Measurements from ENCODE around the gene ERCC3.
"Not testable (repeated sequence)": the region's sequence is repeated elsewhere in the genome, so short reads cannot be mapped to it uniquely, and the experiment has no call there.

ERCC3 gene

GRCh38 chr2:127278959-127279358 is 15.0 kb downstream of the ERCC3 start:
- DNase-seq (ENCODE audit: low read depth), result no peak

GRCh38 chr2:127277028-127277427 is 16.9 kb downstream of the ERCC3 start:
- no peak for DNase-seq (ENCODE audit: low read depth)

- no peak for DNase-seq (ENCODE audit: low read depth)
Measured at GRCh38 chr2:127275789-127276188, 18.2 kb downstream of the ERCC3 start.

GRCh38 chr2:127275356-127275755 is 18.6 kb downstream of the ERCC3 start:
- DNase-seq (ENCODE audit: low read depth), result no peak

- no peak for DNase-seq (ENCODE audit: low read depth)
Measured at GRCh38 chr2:127270663-127271062, 23.3 kb downstream of the ERCC3 start.

GRCh38 chr2:127261804-127262406 is 32.0 kb downstream of the ERCC3 start:
- no peak for DNase-seq (ENCODE audit: low read depth)

- no peak for DNase-seq (ENCODE audit: low read depth)
Measured at GRCh38 chr2:127259355-127259754, 34.6 kb downstream of the ERCC3 start.

GRCh38 chr2:127256866-127257265 is 37.1 kb downstream of the ERCC3 start:
- DNase-seq (ENCODE audit: low read depth), result no peak

- no peak for DNase-seq (ENCODE audit: low read depth)
Measured at GRCh38 chr2:127256381-127256780, 37.6 kb downstream of the ERCC3 start.

- DNase-seq (ENCODE audit: low read depth), result no peak
Measured at GRCh38 chr2:127255721-127256120, 38.2 kb downstream of the ERCC3 start.

GRCh38 chr2:127255146-127255545 is 38.8 kb downstream of the ERCC3 start:
- DNase-seq (ENCODE audit: low read depth), result no peak

GRCh38 chr2:127254386-127254981 is 39.5 kb downstream of the ERCC3 start:
- no peak for DNase-seq (ENCODE audit: low read depth)

- not testable (repeated sequence) for DNase-seq (ENCODE audit: low read depth)
Measured at GRCh38 chr2:127241184-127241583, 52.8 kb downstream of the ERCC3 start.

- no peak for DNase-seq (ENCODE audit: low read depth)
Measured at GRCh38 chr2:127239395-127239794, 54.5 kb downstream of the ERCC3 start.

GRCh38 chr2:127237768-127238167 is 56.2 kb downstream of the ERCC3 start:
- DNase-seq (ENCODE audit: low read depth), result not testable (repeated sequence)

- DNase-seq (ENCODE audit: low read depth), result no peak
Measured at GRCh38 chr2:127235082-127235702, 58.8 kb downstream of the ERCC3 start.

GRCh38 chr2:127233710-127234109 is 60.2 kb downstream of the ERCC3 start:
- DNase-seq (ENCODE audit: low read depth), result no peak

- DNase-seq (ENCODE audit: low read depth), result no peak
Measured at GRCh38 chr2:127231130-127231865, 62.6 kb downstream of the ERCC3 start.

GRCh38 chr2:127229555-127229954 is 64.4 kb downstream of the ERCC3 start:
- DNase-seq (ENCODE audit: low read depth), result no peak

- no peak for DNase-seq (ENCODE audit: low read depth)
Measured at GRCh38 chr2:127228102-127228501, 65.8 kb downstream of the ERCC3 start.

GRCh38 chr2:127227264-127227660 is 66.7 kb downstream of the ERCC3 start:
- DNase-seq (ENCODE audit: low read depth), result not testable (repeated sequence)

- no peak for DNase-seq (ENCODE audit: low read depth)
Measured at GRCh38 chr2:127226520-127227263, 67.3 kb downstream of the ERCC3 start.
